ENCODE data around the gene SLC38A6.

Gene SLC38A6

DNA sequence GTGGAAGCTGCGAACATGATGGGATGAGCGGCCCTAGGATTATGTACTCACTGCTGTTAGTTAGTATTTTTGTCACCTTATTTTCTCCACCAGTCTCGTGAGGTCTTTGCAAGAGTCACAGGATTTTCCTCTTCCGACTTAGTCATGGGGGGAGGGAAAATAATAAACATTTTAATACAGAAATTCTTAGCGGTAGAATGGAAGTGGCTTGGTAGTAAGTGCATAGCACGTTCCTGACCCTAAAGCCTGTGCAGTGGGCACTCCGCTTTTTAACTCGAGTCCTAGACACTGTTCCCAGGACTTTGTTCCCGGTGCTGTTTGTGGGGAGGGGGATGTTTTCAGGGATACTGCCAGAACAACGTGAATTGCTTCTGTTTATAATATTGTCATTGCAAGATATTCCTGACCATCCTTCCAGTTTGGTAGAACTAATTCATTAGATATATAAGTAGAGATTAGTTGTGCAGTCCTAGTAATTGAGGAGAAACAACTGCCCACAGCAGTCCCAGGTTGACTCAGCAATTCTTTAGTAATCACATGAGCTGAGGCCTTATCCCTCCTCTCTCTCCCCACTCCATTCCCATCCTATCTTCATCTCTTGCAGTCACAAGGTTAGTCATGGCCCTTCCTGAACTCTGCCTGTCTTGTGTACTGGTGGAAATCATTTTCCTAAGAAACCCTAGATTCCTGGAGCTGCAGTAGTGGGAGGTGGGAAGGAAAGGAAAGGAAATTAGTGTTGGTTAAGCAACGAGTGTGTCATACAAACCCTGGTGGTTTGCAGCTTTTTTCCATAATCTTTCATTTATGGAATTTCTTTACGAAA is 799 bp downstream of the SLC38A6 start:
- Mint-ChIP-seq H3K27ac (no peak overlapping the region), H3K9me3 (no peaks in the 10 kb centered on the region), H3K27me3 (ENCODE audit: low read depth) (no peaks in the 10 kb centered on the region), H3K36me3 (ENCODE audit: low read depth) (peaks cover 27% of the 10 kb centered on the region), H3K4me1 (peaks cover 27% of the 10 kb centered on the region), H3K4me3 (no peak overlapping the region)
- TF ChIP-seq, protein P1, sequence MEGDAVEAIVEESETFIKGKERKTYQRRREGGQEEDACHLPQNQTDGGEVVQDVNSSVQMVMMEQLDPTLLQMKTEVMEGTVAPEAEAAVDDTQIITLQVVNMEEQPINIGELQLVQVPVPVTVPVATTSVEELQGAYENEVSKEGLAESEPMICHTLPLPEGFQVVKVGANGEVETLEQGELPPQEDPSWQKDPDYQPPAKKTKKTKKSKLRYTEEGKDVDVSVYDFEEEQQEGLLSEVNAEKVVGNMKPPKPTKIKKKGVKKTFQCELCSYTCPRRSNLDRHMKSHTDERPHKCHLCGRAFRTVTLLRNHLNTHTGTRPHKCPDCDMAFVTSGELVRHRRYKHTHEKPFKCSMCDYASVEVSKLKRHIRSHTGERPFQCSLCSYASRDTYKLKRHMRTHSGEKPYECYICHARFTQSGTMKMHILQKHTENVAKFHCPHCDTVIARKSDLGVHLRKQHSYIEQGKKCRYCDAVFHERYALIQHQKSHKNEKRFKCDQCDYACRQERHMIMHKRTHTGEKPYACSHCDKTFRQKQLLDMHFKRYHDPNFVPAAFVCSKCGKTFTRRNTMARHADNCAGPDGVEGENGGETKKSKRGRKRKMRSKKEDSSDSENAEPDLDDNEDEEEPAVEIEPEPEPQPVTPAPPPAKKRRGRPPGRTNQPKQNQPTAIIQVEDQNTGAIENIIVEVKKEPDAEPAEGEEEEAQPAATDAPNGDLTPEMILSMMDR (IDR thresholded peaks at IDR 0.05; ENCODE audit: unreplicated experiment in 3 of 3), result no peak

DNA sequence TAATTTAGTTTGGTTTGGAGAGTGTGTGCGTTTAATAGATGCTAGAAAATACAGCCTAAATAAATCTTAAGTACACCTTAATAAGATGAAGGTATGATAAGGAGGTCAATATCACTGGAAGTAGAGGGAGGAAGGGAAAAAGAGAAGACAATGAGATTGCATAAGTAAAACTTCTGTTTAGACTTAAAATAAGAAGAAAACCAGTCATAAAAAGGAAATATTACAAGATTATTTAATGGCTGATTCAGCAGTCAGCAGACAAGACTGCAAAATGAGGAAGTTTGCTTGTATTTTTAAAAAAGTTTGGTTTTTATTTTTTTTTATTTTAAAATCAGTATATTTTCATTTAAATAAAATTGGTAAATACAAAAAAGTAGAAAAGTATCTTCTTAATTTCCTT is 3.2 kb downstream of the SLC38A6 start:
- Mint-ChIP-seq H3K4me3 (no peak overlapping the region), H3K27ac (no peak overlapping the region), H3K36me3 (ENCODE audit: low read depth) (peaks cover 18% of the 10 kb centered on the region), H3K27me3 (ENCODE audit: low read depth) (no peaks in the 10 kb centered on the region), H3K4me1 (peaks cover 10% of the 10 kb centered on the region), H3K9me3 (no peaks in the 10 kb centered on the region)
- TF ChIP-seq, protein P1 (IDR thresholded peaks at IDR 0.05; ENCODE audit: unreplicated experiment in 3 of 3), result no peak

DNA sequence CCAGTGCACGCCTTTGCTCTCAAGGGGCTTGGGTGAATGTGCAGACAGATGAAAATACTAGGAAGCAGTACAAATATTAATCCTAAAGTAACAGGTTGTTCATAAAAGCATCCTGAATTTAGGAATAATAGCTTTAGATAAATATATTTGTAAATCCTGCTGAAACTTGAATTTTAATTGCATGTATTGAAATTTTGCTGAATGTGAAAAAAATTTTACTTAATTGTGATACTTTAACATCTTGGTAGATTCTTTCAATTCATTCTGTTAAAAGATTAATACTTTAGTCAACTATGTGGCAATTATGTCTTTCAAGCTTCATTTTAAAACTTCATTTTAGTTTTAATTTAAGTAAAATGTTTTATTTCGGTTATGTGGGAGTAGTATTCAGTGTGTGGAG is 5.5 kb downstream of the SLC38A6 start:
- Mint-ChIP-seq H3K27me3 (ENCODE audit: low read depth) (no peaks in the 10 kb centered on the region), H3K4me3 (no peak overlapping the region), H3K4me1 (peaks cover 9% of the 10 kb centered on the region), H3K9me3 (no peaks in the 10 kb centered on the region), H3K36me3 (ENCODE audit: low read depth) (peaks cover 23% of the 10 kb centered on the region), H3K27ac (no peak overlapping the region)
- TF ChIP-seq, protein P1 (IDR thresholded peaks at IDR 0.05; ENCODE audit: unreplicated experiment in 3 of 3), result no peak

DNA sequence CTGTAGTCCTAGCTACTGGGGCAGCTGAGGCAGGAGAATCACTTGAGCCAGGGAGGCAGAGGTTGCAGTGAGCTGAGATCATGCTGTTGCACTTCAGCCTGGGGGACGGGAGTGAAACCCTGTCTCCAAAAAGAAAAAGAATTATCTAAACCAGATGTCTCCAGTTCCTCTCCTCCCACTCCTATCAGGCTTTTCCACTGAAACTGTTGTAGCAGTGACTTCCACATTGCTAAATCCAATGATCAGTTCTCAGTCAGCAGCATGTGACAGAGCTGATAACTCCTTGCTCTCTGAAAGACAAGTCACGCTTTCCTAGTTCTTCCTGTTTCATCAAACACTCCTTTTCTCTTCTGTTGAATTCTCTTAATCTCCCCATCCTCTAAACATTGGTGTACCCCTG is 8.6 kb downstream of the SLC38A6 start:
- Mint-ChIP-seq H3K4me1 (peaks cover 8% of the 10 kb centered on the region), H3K36me3 (ENCODE audit: low read depth) (peaks cover 36% of the 10 kb centered on the region), H3K4me3 (no peak overlapping the region), H3K27me3 (ENCODE audit: low read depth) (no peaks in the 10 kb centered on the region), H3K9me3 (no peaks in the 10 kb centered on the region), H3K27ac (no peak overlapping the region)
- TF ChIP-seq, protein P1 (IDR thresholded peaks at IDR 0.05; ENCODE audit: unreplicated experiment in 3 of 3), result no peak

DNA sequence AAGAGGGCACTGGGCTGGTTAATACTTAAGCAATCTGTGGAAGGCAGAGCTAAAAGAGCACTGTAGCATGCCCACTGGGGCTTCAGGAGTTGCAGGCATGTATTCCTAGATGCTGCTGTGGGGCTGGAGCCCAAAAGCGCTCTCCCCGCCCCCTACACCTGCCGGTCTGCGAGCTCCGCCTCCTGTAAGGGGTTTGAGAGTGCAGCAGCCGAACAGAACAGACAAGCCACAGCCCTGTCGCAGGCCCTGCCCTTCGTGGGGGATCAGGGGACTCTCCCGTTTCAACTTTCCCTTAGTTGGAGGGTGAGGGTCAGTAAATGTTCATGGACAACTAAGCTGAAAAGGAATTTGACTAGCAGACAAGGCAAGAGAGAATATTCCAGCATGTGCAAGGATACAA is 17.6 kb downstream of the SLC38A6 start:
- H3K27me3 Mint-ChIP-seq (ENCODE audit: low read depth), result no peaks in the 10 kb centered on the region
- TF ChIP-seq, protein P1 (IDR thresholded peaks at IDR 0.05; ENCODE audit: unreplicated experiment in 3 of 3), result no peak
- H3K9me3 Mint-ChIP-seq, result peaks cover 12% of the 10 kb centered on the region
- no peak overlapping the region for H3K27ac Mint-ChIP-seq
- no peaks in the 10 kb centered on the region for H3K4me1 Mint-ChIP-seq
- no peak overlapping the region for H3K4me3 Mint-ChIP-seq
- H3K36me3 Mint-ChIP-seq (ENCODE audit: low read depth), result peaks cover 48% of the 10 kb centered on the region

DNA sequence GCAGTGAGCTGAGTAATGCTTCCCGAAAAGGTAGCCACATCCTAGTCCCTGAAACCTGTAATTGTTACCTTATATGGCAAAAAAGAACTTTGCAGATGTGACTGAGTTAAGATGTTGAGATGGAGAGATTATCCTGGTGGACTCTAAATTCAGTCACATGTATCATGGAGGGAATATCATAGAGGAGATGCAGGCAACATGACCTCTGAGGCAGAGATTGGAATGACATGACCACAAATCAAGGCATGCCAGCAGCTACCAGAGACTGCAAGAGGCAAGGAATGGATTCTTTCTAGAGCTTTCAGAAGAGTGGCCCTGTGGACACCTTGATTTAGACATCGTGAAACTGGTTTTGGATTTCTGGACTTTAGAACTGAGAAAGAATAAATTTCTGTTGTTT is 18.5 kb downstream of the SLC38A6 start:
- H3K27ac Mint-ChIP-seq, result no peak overlapping the region
- H3K4me3 Mint-ChIP-seq, result no peak overlapping the region
- TF ChIP-seq, protein P1 (IDR thresholded peaks at IDR 0.05; ENCODE audit: unreplicated experiment in 3 of 3), result no peak
- H3K9me3 Mint-ChIP-seq, result peaks cover 17% of the 10 kb centered on the region
- no peaks in the 10 kb centered on the region for H3K4me1 Mint-ChIP-seq
- H3K27me3 Mint-ChIP-seq (ENCODE audit: low read depth), result no peaks in the 10 kb centered on the region
- peaks cover 55% of the 10 kb centered on the region for H3K36me3 Mint-ChIP-seq (ENCODE audit: low read depth)
